ENCODE results near the gene C2orf92.

DNA sequence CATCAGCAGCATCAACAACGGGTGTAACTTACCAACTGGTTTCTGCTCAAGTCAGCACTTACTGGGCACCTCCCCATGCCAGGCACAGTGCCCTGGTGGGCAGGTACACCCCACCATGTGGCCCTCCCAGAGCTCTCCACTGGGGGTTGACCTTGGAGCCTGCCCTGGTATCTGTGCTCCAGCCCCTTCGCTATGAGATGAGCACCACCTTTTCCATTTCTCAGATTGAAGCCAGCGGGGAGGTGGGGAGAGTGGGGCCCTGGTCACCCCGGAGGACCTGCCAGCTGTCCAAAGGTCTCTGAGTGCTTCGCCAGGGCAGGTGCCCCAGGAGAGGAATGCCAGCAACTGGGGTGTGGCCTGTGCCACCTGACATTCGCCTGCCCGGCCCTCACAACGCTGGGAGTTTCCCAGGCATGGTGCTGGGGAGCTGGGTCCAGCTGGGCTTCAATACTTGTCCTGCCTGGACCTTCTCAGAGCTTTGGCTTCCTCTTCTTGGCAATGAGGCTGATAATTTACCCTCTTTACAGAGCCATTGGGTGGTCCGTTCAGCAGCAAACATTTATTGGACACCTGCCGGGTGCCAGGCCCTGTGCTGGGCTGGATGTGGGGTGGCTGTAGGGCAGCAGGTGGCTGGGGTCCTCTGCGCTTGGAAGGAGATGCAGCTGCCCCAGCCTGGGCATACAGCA lies 38.0 kb downstream of the C2orf92 start:
- TF ChIP-seq POLR2AphosphoS5 (IDR thresholded peaks at IDR 0.05; ENCODE audit: low read depth, low read length) (no peak), SIN3A (IDR thresholded peaks at IDR 0.05; ENCODE audit: borderline replicate concordance, insufficient read depth, low read length) (no peak)
- TF ChIP-seq, protein P1, sequence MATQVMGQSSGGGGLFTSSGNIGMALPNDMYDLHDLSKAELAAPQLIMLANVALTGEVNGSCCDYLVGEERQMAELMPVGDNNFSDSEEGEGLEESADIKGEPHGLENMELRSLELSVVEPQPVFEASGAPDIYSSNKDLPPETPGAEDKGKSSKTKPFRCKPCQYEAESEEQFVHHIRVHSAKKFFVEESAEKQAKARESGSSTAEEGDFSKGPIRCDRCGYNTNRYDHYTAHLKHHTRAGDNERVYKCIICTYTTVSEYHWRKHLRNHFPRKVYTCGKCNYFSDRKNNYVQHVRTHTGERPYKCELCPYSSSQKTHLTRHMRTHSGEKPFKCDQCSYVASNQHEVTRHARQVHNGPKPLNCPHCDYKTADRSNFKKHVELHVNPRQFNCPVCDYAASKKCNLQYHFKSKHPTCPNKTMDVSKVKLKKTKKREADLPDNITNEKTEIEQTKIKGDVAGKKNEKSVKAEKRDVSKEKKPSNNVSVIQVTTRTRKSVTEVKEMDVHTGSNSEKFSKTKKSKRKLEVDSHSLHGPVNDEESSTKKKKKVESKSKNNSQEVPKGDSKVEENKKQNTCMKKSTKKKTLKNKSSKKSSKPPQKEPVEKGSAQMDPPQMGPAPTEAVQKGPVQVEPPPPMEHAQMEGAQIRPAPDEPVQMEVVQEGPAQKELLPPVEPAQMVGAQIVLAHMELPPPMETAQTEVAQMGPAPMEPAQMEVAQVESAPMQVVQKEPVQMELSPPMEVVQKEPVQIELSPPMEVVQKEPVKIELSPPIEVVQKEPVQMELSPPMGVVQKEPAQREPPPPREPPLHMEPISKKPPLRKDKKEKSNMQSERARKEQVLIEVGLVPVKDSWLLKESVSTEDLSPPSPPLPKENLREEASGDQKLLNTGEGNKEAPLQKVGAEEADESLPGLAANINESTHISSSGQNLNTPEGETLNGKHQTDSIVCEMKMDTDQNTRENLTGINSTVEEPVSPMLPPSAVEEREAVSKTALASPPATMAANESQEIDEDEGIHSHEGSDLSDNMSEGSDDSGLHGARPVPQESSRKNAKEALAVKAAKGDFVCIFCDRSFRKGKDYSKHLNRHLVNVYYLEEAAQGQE (IDR thresholded peaks at IDR 0.05; ENCODE audit: insufficient read depth in 1 of 2, low read depth in 2 of 2, low read length in 2 of 2) = no peak

All from PFSK-1 (cell line).